Measurements from ENCODE around the gene TBCC.

Gene TBCC

GRCh38 chr6:42726485-42727086 lies 19.3 kb downstream of the TBCC start:
- H3K4me2 ChIP-seq (ENCODE audit: insufficient read depth, low read length), result peak overlapping the region; percentile 56
- H2AFZ ChIP-seq (ENCODE audit: low read depth, low read length), result peak overlapping the region; percentile 88
- no peaks in the 10 kb centered on the region for H3K36me3 ChIP-seq (ENCODE audit: insufficient read depth, low read length)
- H3K9ac ChIP-seq (ENCODE audit: low read depth, low read length), result 0 out of 2 replicates have a peak overlapping the region, but pooled peaks have one; percentile 10
- peak overlapping the region in 1 of 2 experiments; percentile 7; a peak in 1 of 4 replicates for H3K4me3 ChIP-seq (ENCODE audit: low read depth in 1 of 2, low read length in 2 of 2)
- H3K27me3 ChIP-seq (ENCODE audit: insufficient read depth, low read length, poor library complexity), result no peaks in the 10 kb centered on the region
- peaks cover 10% of the 10 kb centered on the region for H3K4me1 ChIP-seq (ENCODE audit: insufficient read depth, low read length)
- H4K20me1 ChIP-seq (ENCODE audit: insufficient read depth, low read length), result no peaks in the 10 kb centered on the region
- H3K27ac ChIP-seq (ENCODE audit: low read length), result no peak overlapping the region
- H3K79me2 ChIP-seq (ENCODE audit: insufficient read depth, low read length), result no peaks in the 10 kb centered on the region
- TF ChIP-seq CTCF (IDR thresholded peaks at IDR 0.05; ENCODE audit: borderline replicate concordance, extremely low read depth, low read length, poor library complexity, severe bottlenecking), result peak; percentile 96
- TF ChIP-seq EZH2 (IDR thresholded peaks at IDR 0.05; ENCODE audit: borderline replicate concordance, low read depth, low read length, severe bottlenecking), result no peak
- no peaks in the 10 kb centered on the region for H3K9me3 ChIP-seq (ENCODE audit: insufficient read depth, low read length, severe bottlenecking)
- DNase-seq (peak; percentile 69), ATAC-seq (ENCODE audit: insufficient read depth, low read depth) (peak; percentile 95)

- Histone ChIP-seq H3K4me3 (ENCODE audit: low read depth in 1 of 2, low read length in 2 of 2) (no peak overlapping the region), H3K79me2 (ENCODE audit: insufficient read depth, low read length) (no peaks in the 10 kb centered on the region), H3K27ac (ENCODE audit: low read length) (no peak overlapping the region), H3K9me3 (ENCODE audit: insufficient read depth, low read length, severe bottlenecking) (no peaks in the 10 kb centered on the region), H2AFZ (ENCODE audit: low read depth, low read length) (peak overlapping the region; percentile 88), H4K20me1 (ENCODE audit: insufficient read depth, low read length) (no peaks in the 10 kb centered on the region), H3K36me3 (ENCODE audit: insufficient read depth, low read length) (no peaks in the 10 kb centered on the region), H3K9ac (ENCODE audit: low read depth, low read length) (0 out of 2 replicates have a peak overlapping the region, but pooled peaks have one; percentile 10), H3K27me3 (ENCODE audit: insufficient read depth, low read length, poor library complexity) (peaks cover 1% of the 10 kb centered on the region), H3K4me1 (ENCODE audit: insufficient read depth, low read length) (peaks cover 10% of the 10 kb centered on the region), H3K4me2 (ENCODE audit: insufficient read depth, low read length) (peak overlapping the region; percentile 56)
- TF ChIP-seq EZH2 (IDR thresholded peaks at IDR 0.05; ENCODE audit: borderline replicate concordance, low read depth, low read length, severe bottlenecking), result no peak
- no peak for TF ChIP-seq CTCF (IDR thresholded peaks at IDR 0.05; ENCODE audit: borderline replicate concordance, extremely low read depth, low read length, poor library complexity, severe bottlenecking)
- ATAC-seq (ENCODE audit: insufficient read depth, low read depth) (no peak), DNase-seq (no peak)
These were observed 19.9 kb downstream of the TBCC start for GRCh38 chr6:42726026-42726425.

- H3K27ac ChIP-seq (ENCODE audit: low read length), result no peak overlapping the region
- no peaks in the 10 kb centered on the region for H3K36me3 ChIP-seq (ENCODE audit: insufficient read depth, low read length)
- DNase-seq (no peak), ATAC-seq (ENCODE audit: insufficient read depth, low read depth) (no peak)
- no peak overlapping the region for H2AFZ ChIP-seq (ENCODE audit: low read depth, low read length)
- no peak overlapping the region for H3K9ac ChIP-seq (ENCODE audit: low read depth, low read length)
- no peak overlapping the region for H3K4me3 ChIP-seq (ENCODE audit: low read depth in 1 of 2, low read length in 2 of 2)
- TF ChIP-seq EZH2 (IDR thresholded peaks at IDR 0.05; ENCODE audit: borderline replicate concordance, low read depth, low read length, severe bottlenecking), result no peak
- TF ChIP-seq CTCF (IDR thresholded peaks at IDR 0.05; ENCODE audit: borderline replicate concordance, extremely low read depth, low read length, poor library complexity, severe bottlenecking), result no peak
- no peaks in the 10 kb centered on the region for H4K20me1 ChIP-seq (ENCODE audit: insufficient read depth, low read length)
- no peak overlapping the region for H3K4me2 ChIP-seq (ENCODE audit: insufficient read depth, low read length)
- H3K9me3 ChIP-seq (ENCODE audit: insufficient read depth, low read length, severe bottlenecking), result no peaks in the 10 kb centered on the region
- H3K27me3 ChIP-seq (ENCODE audit: insufficient read depth, low read length, poor library complexity), result peaks cover 7% of the 10 kb centered on the region
- no peaks in the 10 kb centered on the region for H3K79me2 ChIP-seq (ENCODE audit: insufficient read depth, low read length)
- peaks cover 10% of the 10 kb centered on the region for H3K4me1 ChIP-seq (ENCODE audit: insufficient read depth, low read length)
These were observed 21.1 kb downstream of the TBCC start for GRCh38 chr6:42724825-42725224.

Data from DND-41 (cell line).